Coronary artery (tissue), 2 donors: ENCODE results near the gene CD79A.

ENCODE experiments used
- DNase-seq: peaks from one replicate; pipeline ENCODE4 v3.0.0-alpha.2; 2017; ENCODE audit warnings: low spot score
- H3K27ac ChIP-seq, 2 donors: fragments of 200-600 bp; sonication (generic); one replicate each; pipeline ENCODE4 v1.5.1; 2016 to 2019
- H3K4me3 ChIP-seq: fragments of 200-600 bp; sonication (generic); 2 replicates; pipeline ENCODE4 v1.5.1; 2016; ENCODE audit warnings: mild to moderate bottlenecking, moderate library complexity
- TF ChIP-seq, protein P1 (sequence below): fragments of 200-600 bp; sonication (generic); IDR thresholded peaks from one replicate; pipeline ENCODE4 v1.5.1; 2019; ENCODE audit warnings: antibody characterized with exemption

CD79A gene

DNA sequence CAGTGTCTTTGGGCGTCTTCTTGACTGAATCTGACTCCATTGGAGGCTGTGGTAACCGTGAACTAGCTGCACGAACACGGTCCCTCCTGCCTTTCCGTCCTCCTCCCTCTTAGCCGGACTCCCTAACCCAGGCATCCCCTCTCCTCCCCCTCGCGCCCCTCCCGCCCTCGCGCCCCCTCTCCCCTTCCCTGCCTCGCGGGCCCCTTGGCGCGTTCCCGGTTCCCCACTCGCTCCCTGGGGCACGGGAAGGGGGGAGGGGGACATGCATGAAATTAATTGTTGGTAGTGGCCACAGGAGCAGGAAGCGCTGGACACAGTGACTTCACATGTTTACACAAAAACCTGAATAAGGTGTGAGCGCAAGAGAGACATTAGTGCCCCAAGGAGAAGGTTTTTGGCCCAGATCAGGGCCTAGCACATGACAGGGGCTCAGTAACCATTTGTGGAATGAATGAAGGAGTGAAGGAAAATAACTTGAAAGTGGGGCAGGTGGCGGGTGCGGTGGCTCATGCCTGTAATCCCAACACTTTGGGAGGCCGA, 32.0 kb upstream of the CD79A start:
- TF ChIP-seq, protein P1, sequence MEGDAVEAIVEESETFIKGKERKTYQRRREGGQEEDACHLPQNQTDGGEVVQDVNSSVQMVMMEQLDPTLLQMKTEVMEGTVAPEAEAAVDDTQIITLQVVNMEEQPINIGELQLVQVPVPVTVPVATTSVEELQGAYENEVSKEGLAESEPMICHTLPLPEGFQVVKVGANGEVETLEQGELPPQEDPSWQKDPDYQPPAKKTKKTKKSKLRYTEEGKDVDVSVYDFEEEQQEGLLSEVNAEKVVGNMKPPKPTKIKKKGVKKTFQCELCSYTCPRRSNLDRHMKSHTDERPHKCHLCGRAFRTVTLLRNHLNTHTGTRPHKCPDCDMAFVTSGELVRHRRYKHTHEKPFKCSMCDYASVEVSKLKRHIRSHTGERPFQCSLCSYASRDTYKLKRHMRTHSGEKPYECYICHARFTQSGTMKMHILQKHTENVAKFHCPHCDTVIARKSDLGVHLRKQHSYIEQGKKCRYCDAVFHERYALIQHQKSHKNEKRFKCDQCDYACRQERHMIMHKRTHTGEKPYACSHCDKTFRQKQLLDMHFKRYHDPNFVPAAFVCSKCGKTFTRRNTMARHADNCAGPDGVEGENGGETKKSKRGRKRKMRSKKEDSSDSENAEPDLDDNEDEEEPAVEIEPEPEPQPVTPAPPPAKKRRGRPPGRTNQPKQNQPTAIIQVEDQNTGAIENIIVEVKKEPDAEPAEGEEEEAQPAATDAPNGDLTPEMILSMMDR = no peak
- H3K4me3 ChIP-seq = no peak overlapping the region
- no peak for DNase-seq
- H3K27ac ChIP-seq = no peak overlapping the region

DNA sequence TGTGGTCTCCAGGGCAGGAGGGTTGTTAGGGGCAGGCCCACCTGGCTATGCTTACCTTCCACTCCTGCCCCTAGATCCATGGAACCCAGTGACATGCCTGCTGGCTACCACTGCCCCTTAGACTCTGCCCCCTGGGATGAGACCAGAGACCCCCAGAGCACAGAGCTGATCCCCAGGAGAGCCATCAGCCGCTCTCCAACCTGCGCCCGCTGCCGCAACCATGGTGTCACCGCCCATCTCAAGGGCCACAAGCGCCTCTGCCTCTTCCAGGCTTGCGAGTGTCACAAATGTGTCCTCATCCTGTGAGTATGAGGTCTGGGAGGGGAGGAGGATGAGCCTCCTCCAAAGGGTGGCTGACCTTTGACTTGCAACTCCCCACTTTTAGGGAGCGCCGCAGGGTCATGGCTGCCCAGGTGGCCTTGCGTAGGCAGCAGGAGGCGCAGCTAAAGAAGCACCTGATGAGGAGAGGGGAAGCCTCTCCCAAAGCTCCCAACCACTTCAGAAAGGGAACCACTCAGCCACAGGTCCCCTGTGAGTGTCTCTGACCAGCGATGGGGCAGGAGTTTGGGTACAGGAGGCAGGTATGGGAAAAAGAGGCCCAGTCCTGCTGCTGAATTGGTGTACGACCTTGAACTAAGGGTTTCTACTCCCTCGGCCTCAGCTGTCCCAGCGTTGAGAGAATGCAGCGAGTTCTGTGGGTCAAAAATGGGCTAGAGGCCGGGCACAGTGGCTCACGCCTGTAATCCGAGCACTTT, 29.6 kb upstream of the CD79A start:
- Histone ChIP-seq H3K4me3 (no peak overlapping the region), H3K27ac (no peak overlapping the region)
- TF ChIP-seq, protein P1 = no peak
- no peak for DNase-seq

DNA sequence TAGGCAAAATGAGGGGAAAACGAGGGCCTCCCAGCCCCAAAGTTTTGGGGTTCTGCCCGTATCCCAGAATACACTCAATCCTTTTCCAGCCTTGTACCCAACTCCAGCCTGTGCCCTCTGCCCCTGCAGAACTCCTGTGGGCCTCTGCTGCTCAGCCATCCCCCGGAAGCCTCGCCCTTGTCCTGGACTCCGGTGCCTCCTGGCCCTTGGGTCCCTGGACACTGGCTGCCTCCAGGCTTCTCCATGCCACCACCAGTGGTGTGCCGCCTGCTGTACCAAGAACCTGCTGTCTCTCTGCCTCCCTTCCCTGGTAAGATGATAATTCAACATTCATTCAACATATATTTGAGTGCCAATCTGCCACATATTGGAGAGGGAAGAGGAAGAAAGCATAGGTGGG, 28.4 kb upstream of the CD79A start:
- TF ChIP-seq, protein P1 = no peak
- Histone ChIP-seq H3K4me3 (no peak overlapping the region), H3K27ac (no peak overlapping the region)
- no peak for DNase-seq

DNA sequence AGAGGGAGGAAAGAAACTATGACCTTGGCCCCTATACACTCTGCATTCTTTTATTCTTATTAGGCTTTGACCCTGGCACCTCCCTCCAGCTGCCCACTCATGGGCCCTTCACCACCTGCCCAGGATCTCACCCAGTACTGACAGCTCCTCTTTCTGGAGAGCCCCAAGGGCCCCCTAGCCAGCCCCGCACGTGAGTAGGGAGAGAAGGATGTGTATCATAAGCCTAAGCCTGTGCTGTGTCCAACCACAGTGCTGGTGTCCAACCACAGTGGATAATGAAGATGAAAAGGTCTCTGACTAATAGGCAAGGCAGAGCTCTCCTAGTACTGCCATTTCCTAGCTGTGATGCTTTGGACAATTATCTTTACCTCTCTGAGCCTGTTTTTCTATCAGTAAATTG, 28.0 kb upstream of the CD79A start:
- H3K27ac ChIP-seq = no peak overlapping the region
- TF ChIP-seq, protein P1 = no peak
- no peak overlapping the region for H3K4me3 ChIP-seq
- DNase-seq = no peak

DNA sequence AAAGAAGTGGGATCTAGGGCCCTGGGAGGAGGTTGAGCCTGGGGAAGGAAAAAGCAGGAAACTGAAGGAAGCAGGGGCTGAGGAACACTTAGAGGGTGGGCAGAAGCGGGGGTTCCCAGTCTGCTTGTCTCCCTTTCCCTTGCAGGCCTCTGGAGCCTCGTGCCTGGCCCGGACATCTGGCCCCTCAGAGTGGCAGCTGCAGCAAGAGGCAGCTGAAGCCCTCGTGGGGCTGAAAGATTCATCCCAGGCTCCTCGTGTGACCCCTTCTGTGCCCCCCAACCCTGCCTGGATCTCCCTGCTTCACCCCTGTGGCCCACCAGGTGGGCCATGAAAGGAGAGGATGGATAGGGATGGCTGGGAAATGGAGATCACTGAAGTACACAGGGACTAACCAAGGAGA, 26.7 kb upstream of the CD79A start:
- no peak overlapping the region for H3K4me3 ChIP-seq
- TF ChIP-seq, protein P1 = no peak
- no peak for DNase-seq
- H3K27ac ChIP-seq = no peak overlapping the region

DNA sequence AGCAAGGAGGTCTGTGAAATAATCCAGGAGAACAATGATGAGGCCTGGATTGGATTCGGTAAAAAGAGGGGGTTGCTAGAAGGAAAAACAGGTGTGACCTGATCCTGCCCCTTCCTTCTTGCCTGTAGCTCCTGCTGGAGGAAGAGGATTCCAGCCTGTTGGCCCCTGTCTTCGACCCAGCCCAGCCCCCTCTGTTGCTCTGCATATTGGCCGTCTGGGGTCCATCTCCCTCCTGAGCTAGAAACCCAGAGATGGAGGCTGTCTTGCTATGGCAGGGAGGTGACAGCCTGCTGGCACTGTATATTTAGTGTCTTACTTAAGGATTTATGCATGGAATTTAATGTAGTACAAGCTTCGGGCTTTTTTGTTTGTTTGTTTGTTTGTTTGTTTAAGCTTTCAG, 25.6 kb upstream of the CD79A start:
- H3K4me3 ChIP-seq = no peak overlapping the region
- TF ChIP-seq, protein P1 = no peak
- no peak for DNase-seq
- H3K27ac ChIP-seq = no peak overlapping the region

DNA sequence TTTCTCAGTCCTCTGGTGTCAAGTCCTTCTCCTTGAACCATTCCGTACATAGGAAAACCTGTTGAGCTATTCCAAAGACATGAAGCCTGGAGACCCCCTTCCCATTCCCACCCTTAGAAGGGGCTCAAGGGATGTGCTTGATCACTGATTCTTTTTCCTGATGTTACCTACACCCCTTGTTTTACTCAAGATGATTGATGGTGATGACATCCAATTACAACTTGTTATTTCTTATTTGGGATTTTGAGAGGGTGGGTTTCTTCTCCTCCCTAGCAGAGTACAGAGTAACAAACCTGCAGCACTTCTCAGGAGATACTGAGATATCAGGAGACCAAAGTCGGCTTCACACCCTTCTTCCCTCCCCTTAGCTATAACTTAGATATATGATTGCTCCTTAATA, 23.7 kb upstream of the CD79A start:
- Histone ChIP-seq H3K27ac (no peak overlapping the region), H3K4me3 (no peak overlapping the region)
- TF ChIP-seq, protein P1 = no peak
- DNase-seq = no peak
